ENCODE results near the gene LRIG3.

LRIG3 gene

GRCh38 chr12:58847901-58848600 lies 72.3 kb downstream of the LRIG3 start:
- peak; percentile 78 for DNase-seq

- no peak for DNase-seq
Observed at GRCh38 chr12:58844161-58844560, 76.1 kb downstream of the LRIG3 start.

DNA sequence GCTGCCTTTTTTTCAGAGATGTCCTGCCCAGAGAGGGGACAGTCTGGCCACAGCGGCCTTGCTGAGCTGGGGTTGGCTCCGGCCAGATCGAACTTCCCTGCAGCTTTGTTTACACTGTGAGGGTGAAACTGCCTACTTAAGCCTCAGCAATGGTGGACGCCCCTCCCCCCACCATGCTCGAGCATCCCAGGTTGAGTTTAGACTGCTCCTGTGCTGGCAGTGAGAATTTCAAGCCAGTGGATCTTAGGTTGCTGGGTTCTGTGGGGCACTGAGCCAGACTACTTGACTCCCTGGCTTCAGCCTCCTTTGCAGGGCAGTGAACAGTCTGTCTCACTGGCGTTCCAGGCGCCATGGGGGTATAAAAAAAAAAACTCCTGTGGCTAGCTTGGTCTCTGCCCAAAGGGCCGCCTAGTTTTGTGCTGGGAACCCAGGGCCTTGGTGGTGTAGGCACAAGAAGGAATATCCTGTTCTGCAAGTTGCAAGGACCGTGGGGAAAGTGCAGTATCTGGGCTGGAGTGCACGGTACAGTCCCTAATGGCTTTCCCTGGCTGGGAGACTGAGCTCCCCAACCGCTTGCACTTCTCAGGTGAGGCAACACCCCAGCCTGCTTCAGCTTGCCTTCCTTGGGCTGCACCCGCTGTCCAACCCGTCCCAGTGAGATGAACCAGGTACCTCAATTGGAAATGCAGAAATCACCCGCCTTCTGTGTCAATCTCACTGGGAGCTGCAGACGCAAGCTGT lies 79.1 kb downstream of the LRIG3 start:
- DNase-seq: no peak

DNA sequence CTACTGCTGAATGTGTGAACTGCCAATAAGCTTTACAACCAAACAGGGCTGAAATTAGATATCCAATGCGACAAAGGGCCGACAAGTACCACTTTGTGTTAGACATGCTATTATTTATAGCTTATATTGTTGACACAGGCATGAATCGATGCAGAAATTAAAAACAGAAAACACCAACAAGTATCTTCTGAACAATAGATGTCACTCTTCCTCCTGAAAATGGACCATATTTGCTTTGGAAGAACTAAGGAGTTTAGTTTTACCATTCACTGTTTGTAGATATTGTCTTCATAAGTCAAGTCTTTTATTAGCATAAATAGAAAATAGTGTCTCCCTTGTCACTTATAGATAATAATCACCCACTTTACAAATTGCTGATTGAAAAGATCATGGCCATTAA lies 86.5 kb downstream of the LRIG3 start:
- DNase-seq: peak; percentile 81

DNA sequence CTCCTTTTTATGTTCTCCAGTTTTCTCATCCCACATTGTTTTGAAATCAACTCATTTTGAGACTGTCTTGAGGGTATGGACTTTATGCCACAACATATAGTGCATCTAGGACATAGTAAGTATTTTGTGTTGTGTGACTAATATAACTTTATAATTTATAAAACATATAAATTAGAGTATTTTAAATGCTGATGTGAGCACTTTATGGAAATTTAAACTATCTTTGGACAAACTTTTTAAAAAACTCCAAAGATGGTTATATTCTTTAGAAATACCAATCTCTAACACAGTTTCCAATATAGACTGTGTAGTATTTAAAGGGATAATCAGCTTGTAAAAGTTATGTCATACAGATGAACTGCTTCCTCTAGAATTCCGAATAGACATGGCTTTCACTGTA lies 87.4 kb downstream of the LRIG3 start:
- no peak for DNase-seq
